Thyroid gland (tissue), 4 donors: ENCODE data around the gene SLC51A.

Source experiments
- CTCF ChIP-seq, 6 experiments: fragments of 200-600 bp in 3 of 6; fragments of 450-650 bp in 3 of 6; sonication (generic) in 3 of 6; IDR thresholded peaks; one replicate each; pipeline ENCODE4 v1.5.1; 2016 to 2019; ENCODE audit warnings: antibody characterized with exemption in 6 of 6, mild to moderate bottlenecking in 2 of 6, inconsistent platforms in 1 of 6, moderate library complexity in 1 of 6
- POLR2A ChIP-seq, 2 donors: fragments of 450-650 bp; IDR thresholded peaks; one replicate each; pipeline ENCODE4 v1.6.1; 2017; ENCODE audit warnings: antibody characterized with exemption in 2 of 2, mild to moderate bottlenecking in 2 of 2, moderate library complexity in 1 of 2

GRCh38 chr3:196232154-196232881 lies 16.0 kb downstream of the SLC51A start:
- no peak for TF ChIP-seq CTCF (IDR thresholded peaks at IDR 0.05)
- TF ChIP-seq POLR2A (IDR thresholded peaks at IDR 0.05), result no peak
